ENCODE measurements around the gene EFCAB14. TPM values are rescaled to one million over a fixed set of nuclear protein-coding genes. Genes with fewer than 3 reads are reported as not detected.

The EFCAB14 gene
- total and polyA plus RNA-seq, 2 of the 4 experiments (the other 2 are of a cell fraction) = 28.6 to 43.0 TPM

GRCh38 chr1:46689356-46689755 lies 29.6 kb downstream of the EFCAB14 start:
- no peak overlapping the region for H3K4me3 ChIP-seq (ENCODE audit: insufficient read depth, low read depth, low read length)
- intact Hi-C loops (cut with micrococcal nuclease) (no loop called here), in situ Hi-C loops (cut with MboI; ENCODE audit: low sequenced_read_pairs) (no loop called here), dilution Hi-C loops (cut with HindIII; ENCODE audit: low sequenced_read_pairs, unreplicated experiment) (no loop called here)
- H3K9me1 ChIP-seq (ENCODE audit: insufficient read depth, low read length) = peaks cover 4% of the 10 kb centered on the region; the same call in 1 of the 2 replicates
- H2AFZ ChIP-seq (replicated peaks; ENCODE audit: low read length, poor library complexity) = no peak overlapping the region
- H3K4me1 ChIP-seq (ENCODE audit: control insufficient read depth, insufficient read depth, low read length) = 0 out of 2 replicates have a peak, but pooled peaks cover 4% of the 10 kb centered on the region
- no peak overlapping the region for H2BK5ac ChIP-seq (ENCODE audit: low read depth, low read length, poor library complexity, severe bottlenecking)
- peaks cover 35% of the 10 kb centered on the region for H3K36me3 ChIP-seq (ENCODE audit: control insufficient read depth, insufficient read depth, low read length)
- CTCF ChIA-PET = interaction anchor here (0.6 kb wide), 1 partner anchor 365 kb away, joined by 3 read pairs; no protein-coding TSS in a partner anchor
- POLR2A ChIA-PET (ENCODE audit: unreplicated experiment) = no interaction called here
- no peak overlapping the region for H2AK9ac ChIP-seq (replicated peaks; ENCODE audit: low read depth, low read length, poor library complexity)
- H2BK120ac ChIP-seq (ENCODE audit: low read depth, low read length) = no peak overlapping the region
- DNase-seq = no peak
- 83% methylated on average over 1 of the region's 2 CpGs; no CpG with 5 or more reads in 1 of the 2 experiments for WGBS, 2 experiments (ENCODE audit: extremely low coverage in 2 of 2, insufficient read length in 1 of 2)
- H4K20me1 ChIP-seq (ENCODE audit: insufficient read depth, low read length) = no peaks in the 10 kb centered on the region
- H2BK20ac ChIP-seq (ENCODE audit: low read depth, low read length) = no peak overlapping the region
- no peak overlapping the region for H3K56ac ChIP-seq (ENCODE audit: extremely low read depth, insufficient read depth, low read length)
- H2BK15ac ChIP-seq (ENCODE audit: low read depth, low read length) = no peak overlapping the region
- no peak overlapping the region for H3K27ac ChIP-seq (ENCODE audit: insufficient read depth, low read length)
- no peak overlapping the region for H3K4me2 ChIP-seq (ENCODE audit: low read depth, low read length)
- TF ChIP-seq, protein P1, sequence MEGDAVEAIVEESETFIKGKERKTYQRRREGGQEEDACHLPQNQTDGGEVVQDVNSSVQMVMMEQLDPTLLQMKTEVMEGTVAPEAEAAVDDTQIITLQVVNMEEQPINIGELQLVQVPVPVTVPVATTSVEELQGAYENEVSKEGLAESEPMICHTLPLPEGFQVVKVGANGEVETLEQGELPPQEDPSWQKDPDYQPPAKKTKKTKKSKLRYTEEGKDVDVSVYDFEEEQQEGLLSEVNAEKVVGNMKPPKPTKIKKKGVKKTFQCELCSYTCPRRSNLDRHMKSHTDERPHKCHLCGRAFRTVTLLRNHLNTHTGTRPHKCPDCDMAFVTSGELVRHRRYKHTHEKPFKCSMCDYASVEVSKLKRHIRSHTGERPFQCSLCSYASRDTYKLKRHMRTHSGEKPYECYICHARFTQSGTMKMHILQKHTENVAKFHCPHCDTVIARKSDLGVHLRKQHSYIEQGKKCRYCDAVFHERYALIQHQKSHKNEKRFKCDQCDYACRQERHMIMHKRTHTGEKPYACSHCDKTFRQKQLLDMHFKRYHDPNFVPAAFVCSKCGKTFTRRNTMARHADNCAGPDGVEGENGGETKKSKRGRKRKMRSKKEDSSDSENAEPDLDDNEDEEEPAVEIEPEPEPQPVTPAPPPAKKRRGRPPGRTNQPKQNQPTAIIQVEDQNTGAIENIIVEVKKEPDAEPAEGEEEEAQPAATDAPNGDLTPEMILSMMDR (conservative IDR thresholded peaks at IDR 0.05; ENCODE audit: low read depth, low read length) = no peak
- TF ChIP-seq CEBPB (IDR thresholded peaks at IDR 0.05; ENCODE audit: low read depth, low read length) (no peak), RCOR1 (IDR thresholded peaks at IDR 0.05; ENCODE audit: insufficient replicate concordance, low read length) (no peak), SMC3 (IDR thresholded peaks at IDR 0.05; ENCODE audit: low read depth, low read length) (no peak), NFE2L2 (IDR thresholded peaks at IDR 0.05; ENCODE audit: low read depth, low read length) (no peak), MXI1 (IDR thresholded peaks at IDR 0.05; ENCODE audit: borderline replicate concordance, low read depth, low read length) (no peak), USF2 (IDR thresholded peaks at IDR 0.05; ENCODE audit: low read depth, low read length) (no peak), RFX5 (IDR thresholded peaks at IDR 0.05; ENCODE audit: low read depth, low read length) (no peak), ELK1 (IDR thresholded peaks at IDR 0.05; ENCODE audit: borderline replicate concordance, low read depth, low read length) (no peak), RAD21 (IDR thresholded peaks at IDR 0.05; ENCODE audit: low read length) (no peak), MAZ (IDR thresholded peaks at IDR 0.05; ENCODE audit: borderline replicate concordance, low read depth, low read length) (no peak), MAFK (IDR thresholded peaks at IDR 0.05; ENCODE audit: low read depth, low read length) (no peak), CHD1 (IDR thresholded peaks at IDR 0.05; ENCODE audit: low read depth, low read length) (no peak), FOS (IDR thresholded peaks at IDR 0.05; ENCODE audit: low read depth, low read length) (no peak), POLR2A (IDR thresholded peaks at IDR 0.05; ENCODE audit: low read depth, low read length) (no peak), BHLHE40 (IDR thresholded peaks at IDR 0.05; ENCODE audit: low read depth, low read length) (no peak)
- no peak overlapping the region for H3K4ac ChIP-seq (ENCODE audit: low read depth, low read length)
- H3K9ac ChIP-seq (ENCODE audit: low read depth, low read length) = no peak overlapping the region
- H4K91ac ChIP-seq (ENCODE audit: insufficient read depth, low read depth, low read length) = no peak overlapping the region
- no peak overlapping the region for H3K18ac ChIP-seq (ENCODE audit: low read depth, low read length)
- no peak overlapping the region for H4K8ac ChIP-seq (ENCODE audit: low read depth in 2 of 2, low read length in 2 of 2)
- ATAC-seq (ENCODE audit: low read depth) = no peak
- no peaks in the 10 kb centered on the region for H3K9me3 ChIP-seq (ENCODE audit: control insufficient read depth, insufficient read depth, low read length)
- H2AK5ac ChIP-seq (ENCODE audit: low read depth, low read length) = no peak overlapping the region
- no TSS peak for BruUV-seq (replicated peaks)
- no peaks in the 10 kb centered on the region for H3K27me3 ChIP-seq (ENCODE audit: control insufficient read depth, insufficient read depth, low read length)
- H3K14ac ChIP-seq (replicated peaks; ENCODE audit: low read depth, low read length) = no peak overlapping the region
- no peak overlapping the region for H4K5ac ChIP-seq (ENCODE audit: low read depth, low read length)
- peaks cover 10 to 19% of the 10 kb centered on the region in 2 experiments; a peak in 3 of 4 replicates for H3K79me1 ChIP-seq (ENCODE audit: low read depth in 1 of 2, low read length in 2 of 2)
- no peak overlapping the region for H3K23ac ChIP-seq (ENCODE audit: low read depth, low read length)

Data from IMR-90 (cell line).